ENCODE measurements around the gene NPAS4. TPM values are rescaled to one million over a fixed set of nuclear protein-coding genes. Genes with fewer than 3 reads are reported as not detected.
"Not testable (repeated sequence)": the region's sequence is repeated elsewhere in the genome, so short reads cannot be mapped to it uniquely, and the experiment has no call there.

Gene NPAS4
- total RNA-seq, 2 experiments from 2014 or later, result not detected

DNA sequence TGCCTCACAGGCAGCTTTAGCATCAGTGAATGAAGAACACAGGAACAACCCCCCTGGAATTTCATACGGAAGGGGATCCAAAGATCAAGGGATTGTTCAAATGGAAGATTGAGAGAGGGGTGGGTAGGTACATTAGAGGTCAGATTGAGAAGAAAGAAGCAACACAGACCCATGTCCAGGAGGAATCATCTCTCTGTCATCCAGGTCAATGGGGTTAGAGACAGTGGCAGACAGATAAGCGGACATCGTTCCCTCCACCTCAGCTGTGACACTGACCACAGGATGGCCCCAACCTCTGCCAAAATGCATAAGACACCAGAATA is 1.9 kb upstream of the NPAS4 start:
- Mint-ChIP-seq H3K27me3 (peaks cover 50% of the 10 kb centered on the region), H3K36me3 (no peaks in the 10 kb centered on the region), H3K4me1 (ENCODE audit: low read depth) (peaks cover 29% of the 10 kb centered on the region), H3K4me3 (no peak overlapping the region), H3K9me3 (no peaks in the 10 kb centered on the region), H3K27ac (no peak overlapping the region)
- CTCF ChIA-PET, result interaction anchor here (1.1 to 2.8 kb wide), 3 partner anchors 10 to 48 kb away, joined by 4 to 27 read pairs (median 5); partner anchors contain the start of genes MRPL11 and PELI3
- intact Hi-C loops (cut with micrococcal nuclease), result loop anchor here (1.0 kb wide), 1 partner anchor 11 kb away; no protein-coding TSS in a partner anchor
- POLR2A ChIA-PET, result interaction anchor here (0.6 kb wide), 1 partner anchor 48 kb away, joined by 4 read pairs; no protein-coding TSS in a partner anchor
- DNase-seq, result no peak

DNA sequence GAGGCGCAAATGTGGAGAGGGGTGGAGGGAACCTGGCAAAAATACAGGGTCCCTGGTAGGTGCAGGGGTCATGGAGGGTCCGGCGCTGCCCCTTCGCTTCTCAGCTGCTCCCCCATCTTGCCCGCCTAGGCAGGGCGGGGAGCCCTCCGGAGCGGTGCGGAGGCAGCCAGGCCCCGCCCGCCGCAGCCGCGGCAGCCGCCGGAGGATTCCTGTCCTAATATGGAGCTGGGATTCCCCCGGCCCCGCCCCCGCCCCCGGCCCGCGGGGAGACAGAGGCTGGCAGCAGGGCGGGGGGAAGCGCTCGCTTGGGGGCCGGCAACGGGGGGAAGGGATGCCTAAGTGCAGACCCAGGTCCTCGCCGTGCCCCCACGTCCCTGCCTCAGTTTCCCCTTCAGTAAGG is 1.0 kb upstream of the NPAS4 start:
- Mint-ChIP-seq H3K27me3 (peaks cover 43% of the 10 kb centered on the region), H3K9me3 (no peaks in the 10 kb centered on the region), H3K27ac (no peak overlapping the region), H3K4me1 (ENCODE audit: low read depth) (peaks cover 29% of the 10 kb centered on the region), H3K36me3 (no peaks in the 10 kb centered on the region), H3K4me3 (no peak overlapping the region)
- POLR2A ChIA-PET, result no interaction called here
- CTCF ChIA-PET, result interaction anchor here (1.3 to 1.4 kb wide), 2 partner anchors 11 to 19 kb away, joined by 4 to 5 read pairs; partner anchors contain the start of gene MRPL11
- intact Hi-C loops (cut with micrococcal nuclease), result loop anchor here (5.0 kb wide), 1 partner anchor 257 kb away; the partner anchor contains the start of gene RBM4B
- no peak for DNase-seq

- peak; percentile 92 for DNase-seq
- no peak overlapping the region for H3K27ac Mint-ChIP-seq
- H3K27me3 Mint-ChIP-seq, result peaks cover 26% of the 10 kb centered on the region
- H3K4me3 Mint-ChIP-seq, result no peak overlapping the region
- ChIA-PET CTCF (interaction anchor here (0.7 to 1.9 kb wide), 9 partner anchors 9 to 256 kb away, joined by 3 to 25 read pairs (median 4); partner anchors contain the start of genes BBS1, DPP3, MRPL11 and RBM4B), POLR2A (interaction anchor here (0.9 to 1.4 kb wide), 4 partner anchors 17 to 421 kb away, joined by 3 to 7 read pairs (median 4); partner anchors contain the start of genes MRPL11, RBM14, RCE1 and YIF1A)
- H3K9me3 Mint-ChIP-seq, result no peaks in the 10 kb centered on the region
- peaks cover 27% of the 10 kb centered on the region for H3K4me1 Mint-ChIP-seq (ENCODE audit: low read depth)
- intact Hi-C loops (cut with micrococcal nuclease), result loop anchor here (1.0 to 5.0 kb wide), 3 partner anchors 9 to 256 kb away; partner anchors contain the start of genes RBM4B and YIF1A
- H3K36me3 Mint-ChIP-seq, result no peaks in the 10 kb centered on the region
These were observed 814 bp downstream of the NPAS4 start for GRCh38 chr11:66421492-66422205.

- H3K27me3 Mint-ChIP-seq, result no peaks in the 10 kb centered on the region
- peaks cover 4% of the 10 kb centered on the region for H3K36me3 Mint-ChIP-seq
- no peaks in the 10 kb centered on the region for H3K4me1 Mint-ChIP-seq (ENCODE audit: low read depth)
- H3K4me3 Mint-ChIP-seq, result no peak overlapping the region
- H3K27ac Mint-ChIP-seq, result no peak overlapping the region
- no peaks in the 10 kb centered on the region for H3K9me3 Mint-ChIP-seq
- intact Hi-C loops (cut with micrococcal nuclease), result no loop called here
- ChIA-PET CTCF (no interaction called here), POLR2A (no interaction called here)
- no peak for DNase-seq
These were observed 5.5 kb downstream of the NPAS4 start for GRCh38 chr11:66426314-66426713.

DNA sequence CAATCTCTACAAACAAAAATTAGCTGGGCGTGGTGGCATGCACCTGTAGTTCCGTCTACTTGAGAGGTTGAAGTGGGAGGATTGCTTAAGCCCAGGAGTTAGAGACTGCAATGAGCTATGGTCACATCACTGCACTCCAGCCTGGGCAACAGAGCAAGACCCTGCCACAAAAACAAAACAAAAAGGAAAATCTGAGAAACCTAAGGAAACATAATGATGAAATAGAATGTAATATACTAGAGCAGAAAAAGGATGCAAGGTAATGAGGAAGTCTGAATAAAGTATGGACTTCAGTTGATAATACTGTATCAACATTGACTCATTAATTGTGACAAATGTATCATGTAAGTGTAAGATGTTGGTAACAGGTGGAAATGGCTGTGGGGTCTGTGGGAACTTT is 8.1 kb downstream of the NPAS4 start:
- ChIA-PET POLR2A (no interaction called here), CTCF (interaction anchor here (0.8 to 7.3 kb wide), 8 partner anchors 10 to 51 kb away, joined by 3 to 104 read pairs (median 11); partner anchors contain the start of genes DPP3 and MRPL11)
- Mint-ChIP-seq H3K27me3 (no peaks in the 10 kb centered on the region), H3K4me1 (ENCODE audit: low read depth) (no peaks in the 10 kb centered on the region), H3K4me3 (no peak overlapping the region), H3K9me3 (no peaks in the 10 kb centered on the region), H3K36me3 (peaks cover 8% of the 10 kb centered on the region), H3K27ac (no peak overlapping the region)
- intact Hi-C loops (cut with micrococcal nuclease), result no loop called here
- DNase-seq, result no peak

GRCh38 chr11:66429983-66430602 is 9.3 kb downstream of the NPAS4 start:
- no peaks in the 10 kb centered on the region for H3K4me1 Mint-ChIP-seq (ENCODE audit: low read depth)
- H3K36me3 Mint-ChIP-seq, result peaks cover 11% of the 10 kb centered on the region
- peak; percentile 85 for DNase-seq
- H3K27me3 Mint-ChIP-seq, result no peaks in the 10 kb centered on the region
- no peak overlapping the region for H3K27ac Mint-ChIP-seq
- ChIA-PET CTCF (interaction anchor here (0.6 to 7.3 kb wide), 14 partner anchors 8 to 347 kb away, joined by 3 to 104 read pairs (median 5); partner anchors contain the start of genes MRPL11 and RBM4B), POLR2A (no interaction called here)
- H3K4me3 Mint-ChIP-seq, result no peak overlapping the region
- intact Hi-C loops (cut with micrococcal nuclease), result loop anchor here (1.0 to 2.0 kb wide), 3 partner anchors 9 to 249 kb away; partner anchors contain the start of gene NPAS4
- H3K9me3 Mint-ChIP-seq, result no peaks in the 10 kb centered on the region

DNA sequence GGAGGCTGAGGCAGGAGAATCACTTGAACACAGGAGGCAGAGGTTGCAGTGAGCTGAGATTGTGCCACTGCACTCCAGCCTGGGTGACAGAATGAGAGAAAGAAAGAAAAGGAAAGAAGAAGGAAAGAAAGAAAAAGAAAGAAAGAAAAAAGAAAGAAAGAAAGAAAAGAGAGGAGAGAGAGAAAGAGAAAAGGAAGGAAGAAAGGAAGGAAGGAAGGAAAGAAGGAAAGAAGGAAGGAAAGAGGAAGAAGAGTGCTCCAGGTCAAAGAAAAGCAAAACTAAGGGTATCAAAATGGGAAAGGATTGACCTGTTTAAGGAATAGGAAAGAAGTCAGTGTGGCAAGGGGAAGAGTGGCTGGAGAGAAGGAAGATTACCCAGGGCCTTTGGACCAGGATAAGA is 10.5 kb downstream of the NPAS4 start:
- peaks cover 13% of the 10 kb centered on the region for H3K36me3 Mint-ChIP-seq
- CTCF ChIA-PET, result interaction anchor here (1.1 to 7.3 kb wide), 4 partner anchors 8 to 23 kb away, joined by 3 to 104 read pairs (median 12); partner anchors contain the start of gene MRPL11
- H3K4me1 Mint-ChIP-seq (ENCODE audit: low read depth); H3K27ac Mint-ChIP-seq; H3K4me3 Mint-ChIP-seq; DNase-seq; POLR2A ChIA-PET; H3K9me3 Mint-ChIP-seq; H3K27me3 Mint-ChIP-seq: not testable (repeated sequence)
- intact Hi-C loops (cut with micrococcal nuclease), result loop anchor here (2.0 kb wide), 1 partner anchor 248 kb away; no protein-coding TSS in a partner anchor

DNA sequence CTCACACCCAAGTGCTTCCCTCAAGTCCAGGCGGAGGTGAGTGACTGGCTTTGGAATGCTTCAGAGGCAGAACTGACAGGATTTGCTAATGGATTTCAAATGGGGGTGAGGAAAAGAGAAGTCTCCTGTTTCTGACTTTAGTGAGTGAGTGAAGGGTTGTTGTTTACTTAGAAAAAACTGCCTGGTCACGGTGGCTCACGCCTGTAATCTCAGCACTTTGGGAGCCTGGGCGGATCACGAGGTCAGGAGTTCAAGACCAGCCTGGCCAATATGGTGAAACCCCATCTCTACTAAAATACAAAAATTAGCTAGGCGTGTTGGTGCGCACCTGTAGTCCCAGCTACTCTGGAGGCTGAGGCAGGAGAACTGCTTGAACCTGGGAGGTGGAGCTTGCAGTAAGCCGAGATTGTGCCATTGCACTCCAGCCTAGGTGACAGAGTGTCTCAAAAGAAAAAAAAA is 11.1 kb downstream of the NPAS4 start:
- H3K27me3 Mint-ChIP-seq; DNase-seq; H3K27ac Mint-ChIP-seq; H3K4me1 Mint-ChIP-seq (ENCODE audit: low read depth); H3K4me3 Mint-ChIP-seq; H3K9me3 Mint-ChIP-seq: not testable (repeated sequence)
- peaks cover 13% of the 10 kb centered on the region for H3K36me3 Mint-ChIP-seq
- ChIA-PET CTCF (interaction anchor here (1.1 to 7.3 kb wide), 2 partner anchors 24 to 47 kb away, joined by 3 to 104 read pairs; no protein-coding TSS in a partner anchor), POLR2A (interaction anchor here (0.6 kb wide), 1 partner anchor 31 kb away, joined by 3 read pairs; no protein-coding TSS in a partner anchor)
- intact Hi-C loops (cut with micrococcal nuclease), result loop anchor here (2.0 kb wide), 1 partner anchor 247 kb away; no protein-coding TSS in a partner anchor

- peaks cover 2% of the 10 kb centered on the region for H3K4me1 Mint-ChIP-seq (ENCODE audit: low read depth)
- DNase-seq, result no peak
- H3K9me3 Mint-ChIP-seq, result no peaks in the 10 kb centered on the region
- POLR2A ChIA-PET, result interaction anchor here (0.6 kb wide), 1 partner anchor 31 kb away, joined by 3 read pairs; no protein-coding TSS in a partner anchor
- no peak overlapping the region for H3K27ac Mint-ChIP-seq
- H3K36me3 Mint-ChIP-seq, result peaks cover 13% of the 10 kb centered on the region
- H3K4me3 Mint-ChIP-seq, result no peak overlapping the region
- intact Hi-C loops (cut with micrococcal nuclease), result no loop called here
- CTCF ChIA-PET, result interaction anchor here (0.7 to 7.3 kb wide), 6 partner anchors 15 to 246 kb away, joined by 3 to 104 read pairs (median 4); partner anchors contain the start of genes DPP3 and RBM4B
- no peaks in the 10 kb centered on the region for H3K27me3 Mint-ChIP-seq
These were observed 11.8 kb downstream of the NPAS4 start for GRCh38 chr11:66432597-66432996.

DNA sequence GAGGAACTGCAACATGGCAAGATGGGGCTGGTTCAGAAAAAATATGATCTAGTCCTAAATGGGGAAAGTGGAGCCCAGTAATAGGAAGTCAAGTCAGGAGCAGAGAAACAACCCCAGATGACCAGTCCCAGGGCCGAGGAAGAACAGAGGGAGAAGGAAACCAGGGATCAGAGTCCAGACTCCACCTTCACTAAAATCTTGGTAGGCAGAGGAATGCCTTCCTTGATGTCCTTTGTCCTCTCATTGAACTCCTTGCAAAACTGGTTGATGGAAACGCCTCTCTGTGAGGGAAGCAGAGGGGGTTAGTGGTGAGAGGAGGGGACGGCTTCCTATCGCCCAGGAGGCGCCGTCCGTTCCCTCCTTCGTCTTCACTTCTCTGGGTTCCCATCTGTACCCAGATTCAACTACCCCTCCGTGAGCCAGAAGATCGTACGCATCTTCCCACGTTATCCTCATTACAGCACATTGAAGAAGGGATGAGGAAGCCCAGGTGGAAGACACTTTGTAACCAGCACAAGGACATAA is 17.2 kb downstream of the NPAS4 start:
- peaks cover 3% of the 10 kb centered on the region for H3K9me3 Mint-ChIP-seq
- intact Hi-C loops (cut with micrococcal nuclease), result loop anchor here (2.0 kb wide), 2 partner anchors 29 to 241 kb away; no protein-coding TSS in a partner anchor
- peaks cover 13% of the 10 kb centered on the region for H3K4me1 Mint-ChIP-seq (ENCODE audit: low read depth)
- H3K36me3 Mint-ChIP-seq, result peaks cover 7% of the 10 kb centered on the region
- no peak for DNase-seq
- H3K27me3 Mint-ChIP-seq, result peaks cover 2% of the 10 kb centered on the region
- H3K4me3 Mint-ChIP-seq, result peak overlapping the region; percentile 86
- ChIA-PET POLR2A (interaction anchor here (0.6 to 1.7 kb wide), 9 partner anchors 17 to 240 kb away, joined by 3 to 8 read pairs (median 4); partner anchors contain the start of genes DPP3, NPAS4, RBM4B and SLC29A2), CTCF (interaction anchor here (0.8 to 2.8 kb wide), 23 partner anchors 8 to 240 kb away, joined by 3 to 38 read pairs (median 5); partner anchors contain the start of genes BRMS1, CCDC87, CCS and DPP3)
- peak overlapping the region; percentile 99 for H3K27ac Mint-ChIP-seq

Measured in activated CD4-positive, alpha-beta memory T cell treated with anti-CD3 and anti-CD28 coated beads for 36 hours (primary cell).